Upper lobe of left lung (tissue), 4 donors: ENCODE data around the gene TYW1.
"Not testable (repeated sequence)": the region's sequence is repeated elsewhere in the genome, so short reads cannot be mapped to it uniquely, and the experiment has no call there.

Experiments used
- EP300 ChIP-seq, 4 donors: sonication (generic); formaldehyde crosslinking; IDR thresholded peaks; one replicate each; pipeline ENCODE4 v1.5.1; 2017; ENCODE audit warnings: antibody characterized with exemption in 4 of 4, control low read depth in 2 of 4
- POLR2A ChIP-seq, 4 donors: fragments of 450-650 bp; IDR thresholded peaks; one replicate each; pipeline ENCODE4 v1.5.1; 2016 to 2017; ENCODE audit warnings: antibody characterized with exemption in 4 of 4, mild to moderate bottlenecking in 2 of 4
- POLR2AphosphoS5 ChIP-seq, 2 donors: sonication (generic); formaldehyde crosslinking; IDR thresholded peaks; one replicate each; pipeline ENCODE4 v1.5.1; 2017; ENCODE audit warnings: antibody characterized with exemption in 2 of 2
- TF ChIP-seq, protein P1 (sequence below), 6 experiments: fragments of 450-650 bp in 4 of 6; fragments of 200-600 bp in 2 of 6; sonication (generic) in 2 of 6; IDR thresholded peaks; one replicate each; pipeline ENCODE4 v1.5.1; 2016 to 2019; ENCODE audit warnings: antibody characterized with exemption in 6 of 6

DNA sequence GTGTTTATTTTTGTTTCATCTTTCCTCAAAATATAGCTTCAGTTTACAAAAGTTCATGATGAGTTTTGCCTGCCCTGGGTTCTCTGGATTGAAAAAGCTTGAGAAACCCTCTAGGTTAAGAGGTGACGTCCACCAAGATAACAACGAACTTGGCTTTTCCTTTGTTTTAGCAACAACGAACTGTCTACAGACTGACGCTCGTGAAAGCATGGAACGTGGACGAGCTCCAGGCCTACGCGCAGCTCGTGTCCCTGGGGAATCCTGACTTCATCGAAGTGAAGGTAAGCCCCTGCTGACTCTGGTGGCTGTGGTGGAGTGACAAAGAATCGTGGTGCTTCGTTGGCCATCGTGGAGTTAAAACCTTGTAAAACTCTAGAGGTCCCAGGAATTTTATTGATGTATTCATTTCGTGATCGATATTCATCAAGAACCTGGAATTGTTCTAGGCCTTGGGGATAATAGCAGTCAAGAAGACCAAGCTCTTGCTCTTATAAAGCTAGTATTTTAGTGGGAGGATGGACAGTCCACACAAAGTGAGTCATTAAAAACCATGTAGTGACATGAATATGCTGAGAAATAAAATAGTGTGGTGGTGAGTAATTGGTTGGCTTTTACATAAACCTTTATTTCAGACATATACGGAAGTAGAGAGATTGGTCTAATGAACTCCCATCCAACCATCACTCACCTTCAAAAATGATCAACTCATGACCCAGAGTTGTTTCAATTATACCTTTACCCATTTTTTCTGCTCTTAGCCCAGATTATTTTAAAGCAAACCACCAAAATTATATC is 186.5 kb downstream of the TYW1 start:
- TF ChIP-seq, protein P1, sequence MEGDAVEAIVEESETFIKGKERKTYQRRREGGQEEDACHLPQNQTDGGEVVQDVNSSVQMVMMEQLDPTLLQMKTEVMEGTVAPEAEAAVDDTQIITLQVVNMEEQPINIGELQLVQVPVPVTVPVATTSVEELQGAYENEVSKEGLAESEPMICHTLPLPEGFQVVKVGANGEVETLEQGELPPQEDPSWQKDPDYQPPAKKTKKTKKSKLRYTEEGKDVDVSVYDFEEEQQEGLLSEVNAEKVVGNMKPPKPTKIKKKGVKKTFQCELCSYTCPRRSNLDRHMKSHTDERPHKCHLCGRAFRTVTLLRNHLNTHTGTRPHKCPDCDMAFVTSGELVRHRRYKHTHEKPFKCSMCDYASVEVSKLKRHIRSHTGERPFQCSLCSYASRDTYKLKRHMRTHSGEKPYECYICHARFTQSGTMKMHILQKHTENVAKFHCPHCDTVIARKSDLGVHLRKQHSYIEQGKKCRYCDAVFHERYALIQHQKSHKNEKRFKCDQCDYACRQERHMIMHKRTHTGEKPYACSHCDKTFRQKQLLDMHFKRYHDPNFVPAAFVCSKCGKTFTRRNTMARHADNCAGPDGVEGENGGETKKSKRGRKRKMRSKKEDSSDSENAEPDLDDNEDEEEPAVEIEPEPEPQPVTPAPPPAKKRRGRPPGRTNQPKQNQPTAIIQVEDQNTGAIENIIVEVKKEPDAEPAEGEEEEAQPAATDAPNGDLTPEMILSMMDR (IDR thresholded peaks at IDR 0.05) = not testable (repeated sequence)
- TF ChIP-seq POLR2A, POLR2AphosphoS5, EP300 (IDR thresholded peaks at IDR 0.05): not testable (repeated sequence)
